Activated naive CD8-positive, alpha-beta T cell (primary cell): ENCODE measurements around the gene FBXO7.

Experiments
- H3K27ac Mint-ChIP-seq: one replicate; pipeline ENCODE4 v1.8.0; 2021; ENCODE audit warnings: mixed read lengths
- H3K27me3 Mint-ChIP-seq: one replicate; pipeline ENCODE4 v1.8.0; 2021; ENCODE audit warnings: mixed read lengths
- H3K36me3 Mint-ChIP-seq: one replicate; pipeline ENCODE4 v1.8.0; 2021; ENCODE audit warnings: mixed read lengths
- H3K4me1 Mint-ChIP-seq: one replicate; pipeline ENCODE4 v1.8.0; 2021; ENCODE audit warnings: low read depth, mixed read lengths
- H3K4me3 Mint-ChIP-seq: one replicate; pipeline ENCODE4 v1.8.0; 2021; ENCODE audit warnings: mild to moderate bottlenecking, mixed read lengths
- H3K9me3 Mint-ChIP-seq: one replicate; pipeline ENCODE4 v1.8.0; 2021; ENCODE audit warnings: low read depth, mixed read lengths

The FBXO7 gene

GRCh38 chr22:32474635-32475467 lies at the start of gene FBXO7:
FBXO7 (plus strand) TSS chr22:32474811; CDS start chr22:32475003, 192 bp downstream.
- Mint-ChIP-seq H3K4me1 (peaks cover 29% of the 10 kb centered on the region), H3K9me3 (no peaks in the 10 kb centered on the region), H3K27me3 (no peaks in the 10 kb centered on the region), H3K4me3 (peak within 1 kb of the TSS; percentile 96), H3K36me3 (peaks cover 3% of the 10 kb centered on the region), H3K27ac (peak within 1 kb of the TSS; percentile 96)

GRCh38 chr22:32426881-32427280 lies 47.7 kb upstream of the FBXO7 start:
- Mint-ChIP-seq H3K36me3 (no peaks in the 10 kb centered on the region), H3K9me3 (no peaks in the 10 kb centered on the region), H3K4me3 (no peak overlapping the region), H3K27ac (no peak overlapping the region), H3K4me1 (no peaks in the 10 kb centered on the region), H3K27me3 (peaks cover 8% of the 10 kb centered on the region)

- Mint-ChIP-seq H3K4me3 (no peak overlapping the region), H3K9me3 (no peaks in the 10 kb centered on the region), H3K27ac (no peak overlapping the region), H3K36me3 (no peaks in the 10 kb centered on the region), H3K4me1 (no peaks in the 10 kb centered on the region), H3K27me3 (peaks cover 2% of the 10 kb centered on the region)
These were observed 44.3 kb upstream of the FBXO7 start for GRCh38 chr22:32430352-32430751.

- Mint-ChIP-seq H3K27ac (no peak overlapping the region), H3K9me3 (no peaks in the 10 kb centered on the region), H3K27me3 (peaks cover 5% of the 10 kb centered on the region), H3K4me1 (no peaks in the 10 kb centered on the region), H3K36me3 (no peaks in the 10 kb centered on the region), H3K4me3 (no peak overlapping the region)
These were observed 30.5 kb upstream of the FBXO7 start for GRCh38 chr22:32444068-32444467.

GRCh38 chr22:32446321-32446720 lies 28.3 kb upstream of the FBXO7 start:
- no peak overlapping the region for H3K4me3 Mint-ChIP-seq
- no peaks in the 10 kb centered on the region for H3K9me3 Mint-ChIP-seq
- H3K27ac Mint-ChIP-seq = no peak overlapping the region
- H3K27me3 Mint-ChIP-seq = peaks cover 9% of the 10 kb centered on the region
- no peaks in the 10 kb centered on the region for H3K36me3 Mint-ChIP-seq
- H3K4me1 Mint-ChIP-seq = no peaks in the 10 kb centered on the region

- no peaks in the 10 kb centered on the region for H3K9me3 Mint-ChIP-seq
- no peak overlapping the region for H3K27ac Mint-ChIP-seq
- no peak overlapping the region for H3K4me3 Mint-ChIP-seq
- H3K27me3 Mint-ChIP-seq = peaks cover 9% of the 10 kb centered on the region
- H3K36me3 Mint-ChIP-seq = no peaks in the 10 kb centered on the region
- H3K4me1 Mint-ChIP-seq = no peaks in the 10 kb centered on the region
These were observed 25.6 kb upstream of the FBXO7 start for GRCh38 chr22:32448980-32449379.

GRCh38 chr22:32457031-32457430 lies 17.6 kb upstream of the FBXO7 start:
- Mint-ChIP-seq H3K27ac (no peak overlapping the region), H3K4me3 (no peak overlapping the region), H3K9me3 (no peaks in the 10 kb centered on the region), H3K36me3 (no peaks in the 10 kb centered on the region), H3K27me3 (peaks cover 30% of the 10 kb centered on the region), H3K4me1 (no peaks in the 10 kb centered on the region)

- peaks cover 25% of the 10 kb centered on the region for H3K27me3 Mint-ChIP-seq
- H3K4me1 Mint-ChIP-seq = no peaks in the 10 kb centered on the region
- no peak overlapping the region for H3K4me3 Mint-ChIP-seq
- H3K9me3 Mint-ChIP-seq = no peaks in the 10 kb centered on the region
- H3K36me3 Mint-ChIP-seq = no peaks in the 10 kb centered on the region
- no peak overlapping the region for H3K27ac Mint-ChIP-seq
These were observed 12.2 kb upstream of the FBXO7 start for GRCh38 chr22:32462452-32462851.

GRCh38 chr22:32465661-32466060 lies 8.9 kb upstream of the FBXO7 start:
- Mint-ChIP-seq H3K27me3 (peaks cover 10% of the 10 kb centered on the region), H3K27ac (no peak overlapping the region), H3K36me3 (no peaks in the 10 kb centered on the region), H3K9me3 (no peaks in the 10 kb centered on the region), H3K4me3 (no peak overlapping the region), H3K4me1 (no peaks in the 10 kb centered on the region)

- peaks cover 5% of the 10 kb centered on the region for H3K27me3 Mint-ChIP-seq
- H3K4me3 Mint-ChIP-seq = no peak overlapping the region
- H3K36me3 Mint-ChIP-seq = no peaks in the 10 kb centered on the region
- H3K4me1 Mint-ChIP-seq = no peaks in the 10 kb centered on the region
- H3K27ac Mint-ChIP-seq = no peak overlapping the region
- H3K9me3 Mint-ChIP-seq = no peaks in the 10 kb centered on the region
These were observed 8.1 kb upstream of the FBXO7 start for GRCh38 chr22:32466496-32466895.

GRCh38 chr22:32469799-32470212 lies 4.8 kb upstream of the FBXO7 start:
- Mint-ChIP-seq H3K4me1 (peaks cover 10% of the 10 kb centered on the region), H3K9me3 (no peaks in the 10 kb centered on the region), H3K27me3 (peaks cover 4% of the 10 kb centered on the region), H3K36me3 (no peaks in the 10 kb centered on the region), H3K4me3 (no peak overlapping the region), H3K27ac (no peak overlapping the region)

- H3K36me3 Mint-ChIP-seq = no peaks in the 10 kb centered on the region
- no peaks in the 10 kb centered on the region for H3K9me3 Mint-ChIP-seq
- no peaks in the 10 kb centered on the region for H3K27me3 Mint-ChIP-seq
- peaks cover 21% of the 10 kb centered on the region for H3K4me1 Mint-ChIP-seq
- H3K4me3 Mint-ChIP-seq = peak overlapping the region; percentile 96
- peak overlapping the region; percentile 83 for H3K27ac Mint-ChIP-seq
These were observed 1.1 kb upstream of the FBXO7 start for GRCh38 chr22:32473388-32473952.

- Mint-ChIP-seq H3K4me3 (peak overlapping the region; percentile 96), H3K36me3 (peaks cover 5% of the 10 kb centered on the region), H3K4me1 (peaks cover 36% of the 10 kb centered on the region), H3K27me3 (no peaks in the 10 kb centered on the region), H3K9me3 (no peaks in the 10 kb centered on the region), H3K27ac (peak overlapping the region; percentile 96)
These were observed 928 bp downstream of the FBXO7 start for GRCh38 chr22:32475468-32476010.

- Mint-ChIP-seq H3K27ac (peak overlapping the region; percentile 96), H3K4me3 (peak overlapping the region; percentile 96), H3K9me3 (no peaks in the 10 kb centered on the region), H3K36me3 (peaks cover 5% of the 10 kb centered on the region), H3K27me3 (no peaks in the 10 kb centered on the region), H3K4me1 (peaks cover 40% of the 10 kb centered on the region)
These were observed 1.9 kb downstream of the FBXO7 start for GRCh38 chr22:32476281-32477195.

GRCh38 chr22:32477596-32477995 lies 3.0 kb downstream of the FBXO7 start:
- H3K36me3 Mint-ChIP-seq = peaks cover 5% of the 10 kb centered on the region
- no peaks in the 10 kb centered on the region for H3K27me3 Mint-ChIP-seq
- H3K9me3 Mint-ChIP-seq = no peaks in the 10 kb centered on the region
- H3K27ac Mint-ChIP-seq = no peak overlapping the region
- H3K4me1 Mint-ChIP-seq = peaks cover 40% of the 10 kb centered on the region
- H3K4me3 Mint-ChIP-seq = no peak overlapping the region
